PFSK-1 (cell line): ENCODE results near the gene RAG2.

ENCODE experiments used
- POLR2AphosphoS5 ChIP-seq: IDR thresholded peaks from 2 replicates; pipeline ENCODE4 v1.6.1; 2012; ENCODE audit warnings: low read depth, mild to moderate bottlenecking, control low read depth, low read length, moderate library complexity
- SIN3A ChIP-seq: IDR thresholded peaks from 2 replicates; pipeline ENCODE4 v1.6.1; 2012; ENCODE audit warnings: mild to moderate bottlenecking, low read length, moderate library complexity, borderline replicate concordance; ENCODE audit not compliant: insufficient read depth
- TAF1 ChIP-seq: IDR thresholded peaks from 2 replicates; pipeline ENCODE4 v1.6.1; 2012; ENCODE audit warnings: low read length, control low read depth, borderline replicate concordance; ENCODE audit not compliant: insufficient read depth
- TF ChIP-seq, protein P1 (sequence below), 2 experiments: IDR thresholded peaks; 2 replicates each; pipeline versions ENCODE4 v1.6.1 to v1.8.0; 2011 to 2012; ENCODE audit warnings: low read depth in 2 of 2, low read length in 2 of 2, control low read depth in 1 of 2, inconsistent platforms in 1 of 2, mild to moderate bottlenecking in 1 of 2, moderate library complexity in 1 of 2; ENCODE audit not compliant: insufficient read depth in 1 of 2

DNA sequence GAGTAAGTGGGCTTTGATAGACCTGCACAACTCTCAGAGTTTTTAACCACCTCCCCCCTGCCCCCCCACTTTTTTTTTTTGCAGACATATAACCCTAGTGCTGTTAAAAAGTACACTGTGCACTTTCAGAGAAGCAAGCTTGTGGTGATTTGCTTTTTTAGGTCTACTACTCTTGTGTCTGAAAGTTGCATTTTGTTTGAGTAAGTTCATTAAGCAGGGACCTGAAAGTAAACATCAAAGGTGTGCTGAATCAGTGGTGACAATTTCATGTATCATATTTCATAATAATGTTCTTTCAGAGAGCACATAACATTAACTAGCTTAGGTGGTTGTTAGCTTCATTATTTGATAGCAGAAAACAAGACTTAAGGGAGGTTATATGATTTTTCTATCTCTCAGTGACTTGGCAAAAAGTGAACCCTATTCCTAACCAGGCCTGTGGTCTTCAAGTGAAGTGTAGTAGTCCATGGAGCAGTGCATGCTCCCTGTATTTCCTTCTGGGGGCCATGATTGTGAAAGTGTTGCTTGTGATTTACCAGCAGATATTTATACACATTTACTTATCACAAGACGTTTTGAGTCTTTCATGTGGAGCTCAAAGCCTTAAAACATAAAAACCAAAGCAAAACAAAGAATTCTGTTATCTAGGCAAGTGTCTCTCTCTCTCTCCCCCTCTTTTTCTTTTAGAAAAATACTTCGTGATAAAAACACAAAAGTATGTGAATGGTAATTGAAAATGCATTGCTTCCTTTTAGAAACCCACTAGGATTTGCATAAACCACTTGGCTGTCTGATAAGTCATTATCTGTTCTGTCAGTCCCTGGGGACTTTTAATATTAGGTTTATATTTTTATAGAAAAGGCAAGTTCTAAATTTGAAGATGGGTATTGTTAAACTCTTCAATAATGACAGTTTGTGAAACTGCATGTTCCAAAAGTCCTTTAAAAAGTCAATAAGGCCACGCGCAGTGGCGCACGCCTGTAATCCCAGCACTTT is 7.5 kb upstream of the RAG2 start:
- no peak for TF ChIP-seq POLR2AphosphoS5
- TF ChIP-seq, protein P1, sequence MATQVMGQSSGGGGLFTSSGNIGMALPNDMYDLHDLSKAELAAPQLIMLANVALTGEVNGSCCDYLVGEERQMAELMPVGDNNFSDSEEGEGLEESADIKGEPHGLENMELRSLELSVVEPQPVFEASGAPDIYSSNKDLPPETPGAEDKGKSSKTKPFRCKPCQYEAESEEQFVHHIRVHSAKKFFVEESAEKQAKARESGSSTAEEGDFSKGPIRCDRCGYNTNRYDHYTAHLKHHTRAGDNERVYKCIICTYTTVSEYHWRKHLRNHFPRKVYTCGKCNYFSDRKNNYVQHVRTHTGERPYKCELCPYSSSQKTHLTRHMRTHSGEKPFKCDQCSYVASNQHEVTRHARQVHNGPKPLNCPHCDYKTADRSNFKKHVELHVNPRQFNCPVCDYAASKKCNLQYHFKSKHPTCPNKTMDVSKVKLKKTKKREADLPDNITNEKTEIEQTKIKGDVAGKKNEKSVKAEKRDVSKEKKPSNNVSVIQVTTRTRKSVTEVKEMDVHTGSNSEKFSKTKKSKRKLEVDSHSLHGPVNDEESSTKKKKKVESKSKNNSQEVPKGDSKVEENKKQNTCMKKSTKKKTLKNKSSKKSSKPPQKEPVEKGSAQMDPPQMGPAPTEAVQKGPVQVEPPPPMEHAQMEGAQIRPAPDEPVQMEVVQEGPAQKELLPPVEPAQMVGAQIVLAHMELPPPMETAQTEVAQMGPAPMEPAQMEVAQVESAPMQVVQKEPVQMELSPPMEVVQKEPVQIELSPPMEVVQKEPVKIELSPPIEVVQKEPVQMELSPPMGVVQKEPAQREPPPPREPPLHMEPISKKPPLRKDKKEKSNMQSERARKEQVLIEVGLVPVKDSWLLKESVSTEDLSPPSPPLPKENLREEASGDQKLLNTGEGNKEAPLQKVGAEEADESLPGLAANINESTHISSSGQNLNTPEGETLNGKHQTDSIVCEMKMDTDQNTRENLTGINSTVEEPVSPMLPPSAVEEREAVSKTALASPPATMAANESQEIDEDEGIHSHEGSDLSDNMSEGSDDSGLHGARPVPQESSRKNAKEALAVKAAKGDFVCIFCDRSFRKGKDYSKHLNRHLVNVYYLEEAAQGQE (IDR thresholded peaks at IDR 0.05; ENCODE audit: insufficient read depth in 1 of 2, low read depth in 2 of 2, low read length in 2 of 2), result no peak
- no peak for TF ChIP-seq SIN3A
- no peak for TF ChIP-seq TAF1
